CD4-positive, alpha-beta T cell treated with Interleukin-17A for 4 hours (primary cell): ENCODE results near the gene CYB561D2.

Source experiments
- DNase-seq: peaks from one replicate; pipeline ENCODE4 v3.0.0-alpha.2; 2020; ENCODE audit warnings: mixed read lengths

Gene CYB561D2

GRCh38 chr3:50341996-50342650, 8.5 kb upstream of the CYB561D2 start:
- no peak for DNase-seq

DNA sequence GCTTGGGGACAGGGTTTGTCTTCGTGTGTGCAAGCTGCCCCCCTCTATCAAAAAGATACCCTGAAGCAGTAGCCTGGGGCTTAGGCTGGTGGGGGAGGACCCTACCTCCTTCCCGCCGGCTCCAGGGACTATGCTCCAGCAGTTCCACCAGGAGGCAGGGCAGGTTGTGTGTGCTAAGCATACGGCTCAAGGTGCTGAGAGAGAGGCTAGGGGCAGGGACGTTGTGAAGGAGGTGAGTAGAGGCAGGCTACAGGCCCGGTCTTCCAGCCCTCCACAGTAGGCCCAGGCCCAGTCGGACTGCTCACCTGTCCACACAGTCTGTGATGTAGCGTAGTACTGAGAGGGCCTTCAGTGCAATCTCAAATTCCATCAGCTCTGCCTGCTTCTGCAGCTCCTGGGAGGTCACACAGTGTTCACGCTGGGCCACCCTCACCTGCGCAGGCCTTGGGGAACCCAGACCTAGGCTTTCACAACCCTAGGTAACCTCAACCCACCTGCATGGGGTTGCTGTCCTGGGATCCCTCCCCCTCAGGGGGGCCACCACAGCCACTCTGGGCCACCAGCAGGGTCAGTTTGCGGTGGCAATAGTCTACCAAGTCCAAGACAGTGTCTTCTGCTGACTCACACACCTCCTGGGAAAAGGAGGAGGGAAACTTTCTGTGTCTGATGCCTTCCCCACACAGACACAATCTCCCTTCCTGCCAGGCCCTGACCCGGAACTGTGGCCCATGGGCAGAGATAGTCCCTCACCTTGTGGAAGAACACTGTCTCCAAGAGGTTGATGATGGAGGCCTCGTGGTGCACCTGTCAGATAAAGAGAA, 7.6 kb upstream of the CYB561D2 start:
- no peak for DNase-seq

DNA sequence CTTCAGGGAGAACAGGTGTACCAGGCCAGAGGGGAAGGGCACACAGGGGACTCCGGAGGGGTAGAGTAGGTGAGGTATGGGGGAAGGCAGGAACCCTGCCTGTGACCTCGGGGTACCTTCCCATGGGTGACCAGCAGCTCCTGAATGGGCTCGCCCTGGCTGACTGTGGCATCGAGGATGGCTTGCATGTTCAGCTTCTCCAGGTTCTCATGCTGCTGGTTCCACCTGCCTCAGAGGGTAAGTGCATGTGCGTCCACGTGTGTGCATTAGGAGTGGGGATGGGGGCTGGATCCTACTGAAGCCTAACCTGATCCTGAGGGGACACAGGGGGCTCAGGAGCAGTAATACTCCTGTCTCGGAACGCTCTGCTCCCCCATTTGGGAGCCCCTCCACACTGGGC, 5.7 kb upstream of the CYB561D2 start:
- no peak for DNase-seq

- DNase-seq = peak; percentile 85
These were observed 5.0 kb upstream of the CYB561D2 start, which contains the start of gene ZMYND10 for GRCh38 chr3:50345586-50346234. Gene ZMYND10, minus strand, starts transcription at chr3:50345732. Its CDS starts 153 bp downstream, at chr3:50345579.

DNA sequence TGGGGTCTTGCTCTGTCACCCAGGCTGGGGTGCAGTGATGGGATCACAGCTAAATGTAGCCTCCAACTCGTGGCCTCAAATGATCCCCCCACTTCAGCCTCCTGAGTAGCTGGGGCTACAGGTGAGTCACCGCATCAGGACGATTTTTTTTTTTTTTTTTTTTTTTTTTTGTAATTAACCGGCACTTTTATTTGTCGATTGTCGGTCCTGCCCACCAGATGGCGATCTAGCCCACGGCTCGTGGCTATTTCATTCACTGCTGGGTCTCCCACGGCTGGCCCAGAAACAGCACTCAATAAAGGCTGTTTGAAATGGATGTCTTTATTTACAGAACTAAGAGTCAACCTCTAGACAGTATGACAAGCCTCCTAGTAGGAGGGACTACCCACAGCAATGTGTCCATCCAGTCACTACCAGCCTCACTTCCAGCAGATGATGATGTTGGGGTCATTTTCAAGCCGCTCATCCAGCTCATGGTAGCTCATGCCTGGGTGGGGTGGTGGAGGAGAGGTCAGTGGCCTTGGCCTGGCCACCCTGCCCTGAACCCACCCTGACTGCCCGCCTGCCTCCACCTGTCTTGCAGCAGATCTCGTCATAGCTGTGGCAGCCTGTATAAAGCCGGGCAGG, 3.4 kb upstream of the CYB561D2 start:
- peak; percentile 81 for DNase-seq

GRCh38 chr3:50350213-50350526, 492 bp upstream of the CYB561D2 start:
- DNase-seq = no peak

GRCh38 chr3:50351323-50351697, 648 bp downstream of the CYB561D2 start:
- DNase-seq = no peak

DNA sequence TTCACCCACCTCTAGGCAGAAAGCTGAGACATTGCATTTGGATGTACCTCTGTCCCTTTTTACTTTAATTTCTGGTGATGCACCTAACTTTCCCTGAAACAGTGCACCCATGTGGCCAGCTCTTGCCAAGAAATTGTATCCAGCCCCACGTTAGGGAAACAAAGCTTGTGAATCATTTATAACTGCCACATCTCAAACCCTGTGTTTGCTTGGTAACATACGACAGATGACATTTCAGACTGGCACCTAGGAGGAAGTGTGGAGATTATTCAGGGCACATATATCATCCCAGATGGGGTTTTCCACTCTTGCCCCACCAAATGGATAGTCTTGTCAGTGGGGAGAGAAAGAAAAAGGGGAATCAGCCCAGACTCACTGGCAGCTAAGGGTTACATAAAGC, 2.1 kb downstream of the CYB561D2 start:
- DNase-seq = no peak

DNA sequence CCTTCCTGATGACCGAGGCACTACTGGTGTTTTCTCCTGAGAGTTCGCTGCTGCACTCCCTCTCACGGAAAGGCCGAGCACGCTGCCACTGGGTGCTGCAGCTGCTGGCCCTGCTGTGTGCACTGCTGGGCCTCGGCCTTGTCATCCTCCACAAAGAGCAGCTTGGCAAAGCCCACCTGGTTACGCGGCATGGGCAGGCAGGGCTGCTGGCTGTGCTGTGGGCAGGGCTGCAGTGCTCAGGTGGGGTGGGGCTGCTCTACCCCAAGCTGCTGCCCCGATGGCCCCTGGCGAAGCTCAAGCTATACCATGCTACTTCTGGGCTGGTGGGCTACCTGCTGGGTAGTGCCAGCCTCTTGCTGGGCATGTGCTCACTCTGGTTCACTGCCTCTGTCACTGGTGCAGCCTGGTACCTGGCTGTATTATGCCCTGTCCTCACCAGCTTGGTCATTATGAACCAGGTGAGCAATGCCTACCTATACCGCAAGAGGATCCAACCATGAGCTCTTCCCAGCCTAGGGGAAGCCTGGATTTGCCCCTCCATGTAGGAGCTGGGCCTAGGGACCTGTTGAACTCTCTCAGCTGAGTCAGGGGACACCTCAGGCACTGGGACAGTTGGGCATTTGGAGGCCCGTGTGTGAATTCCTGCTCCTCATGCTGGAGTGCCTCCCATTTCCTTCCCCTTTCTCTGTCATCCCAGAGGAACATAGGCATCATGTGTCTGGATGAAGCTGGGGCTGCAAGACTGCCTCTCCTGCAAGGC, 2.8 kb downstream of the CYB561D2 start:
- no peak for DNase-seq

GRCh38 chr3:50354186-50354764, 3.6 kb downstream of the CYB561D2 start:
- DNase-seq = no peak

DNA sequence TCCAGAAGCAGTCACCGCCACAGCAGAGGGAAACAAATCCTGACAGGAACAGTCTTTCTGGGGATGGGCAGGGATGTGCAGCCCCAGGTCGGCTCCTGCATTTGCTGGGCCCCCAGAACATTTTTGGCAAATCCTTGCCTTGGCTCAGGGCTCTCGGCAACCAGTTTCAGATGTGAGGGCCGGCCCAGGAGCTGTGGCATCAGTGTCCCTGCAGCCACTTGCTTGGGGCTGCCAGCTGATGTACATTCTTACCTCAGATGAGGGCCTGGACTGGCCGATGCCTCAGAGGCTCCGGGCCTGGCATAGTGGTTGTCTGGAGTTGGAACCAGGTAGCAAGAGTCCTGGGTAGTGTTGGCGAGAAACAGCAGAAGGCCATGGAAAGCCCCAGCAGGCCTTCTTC, 4.2 kb downstream of the CYB561D2 start:
- DNase-seq = no peak

DNA sequence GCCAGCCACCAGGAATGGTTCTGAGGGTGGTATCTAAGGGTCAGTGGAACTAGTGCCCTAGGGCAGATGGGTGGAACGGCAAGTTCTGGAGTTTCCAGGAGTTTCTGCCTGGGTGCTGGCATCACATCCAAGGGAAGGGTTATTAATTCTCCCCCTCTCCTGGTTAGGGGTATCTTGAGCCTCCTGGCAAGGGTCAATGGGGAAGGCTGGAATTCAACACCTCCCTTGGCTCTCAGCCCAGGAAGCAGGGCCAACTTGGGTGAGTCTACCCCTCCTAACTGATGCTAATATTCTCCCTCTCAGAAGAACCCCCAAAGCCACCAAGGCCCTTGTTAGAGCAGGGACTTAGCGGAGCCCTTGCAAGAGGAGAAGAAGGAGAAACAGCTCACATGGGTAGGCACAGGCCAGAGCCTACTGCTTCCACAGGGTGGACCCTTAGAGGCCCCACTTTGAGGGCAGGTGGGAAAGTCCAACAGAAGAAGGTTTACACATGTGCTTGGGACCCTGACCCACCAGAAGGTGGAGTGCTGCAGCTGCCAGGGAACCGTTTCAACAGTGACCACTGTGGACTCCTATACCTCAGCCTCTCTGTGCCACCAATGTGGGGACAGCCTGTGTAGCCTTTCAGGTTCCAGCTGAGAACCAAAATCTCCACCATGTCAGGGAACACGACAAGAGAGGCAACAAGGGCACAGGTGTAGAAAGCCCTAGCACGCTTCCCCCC, 5.3 kb downstream of the CYB561D2 start:
- DNase-seq = no peak

DNA sequence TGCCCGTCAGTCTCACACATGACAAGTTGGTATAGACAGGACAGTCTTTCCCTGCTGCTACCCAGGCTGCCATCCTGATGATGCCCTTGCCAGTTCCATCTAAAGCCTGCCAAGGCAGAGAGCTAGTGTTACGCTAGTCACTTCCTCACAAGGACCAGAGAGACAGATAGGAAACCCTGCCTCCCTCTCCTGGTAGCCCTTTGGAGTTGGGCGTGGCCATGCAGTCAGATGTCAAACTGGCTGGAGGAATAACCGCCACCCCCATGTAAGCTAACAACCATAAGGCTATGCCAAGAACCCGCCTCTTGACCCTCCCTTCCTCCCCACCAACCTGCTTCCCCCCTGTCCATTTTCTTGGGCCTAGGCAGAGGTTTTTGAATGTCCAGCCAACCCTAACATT, 5.9 kb downstream of the CYB561D2 start:
- DNase-seq = no peak

GRCh38 chr3:50357481-50357880, 6.8 kb downstream of the CYB561D2 start:
- DNase-seq = no peak

DNA sequence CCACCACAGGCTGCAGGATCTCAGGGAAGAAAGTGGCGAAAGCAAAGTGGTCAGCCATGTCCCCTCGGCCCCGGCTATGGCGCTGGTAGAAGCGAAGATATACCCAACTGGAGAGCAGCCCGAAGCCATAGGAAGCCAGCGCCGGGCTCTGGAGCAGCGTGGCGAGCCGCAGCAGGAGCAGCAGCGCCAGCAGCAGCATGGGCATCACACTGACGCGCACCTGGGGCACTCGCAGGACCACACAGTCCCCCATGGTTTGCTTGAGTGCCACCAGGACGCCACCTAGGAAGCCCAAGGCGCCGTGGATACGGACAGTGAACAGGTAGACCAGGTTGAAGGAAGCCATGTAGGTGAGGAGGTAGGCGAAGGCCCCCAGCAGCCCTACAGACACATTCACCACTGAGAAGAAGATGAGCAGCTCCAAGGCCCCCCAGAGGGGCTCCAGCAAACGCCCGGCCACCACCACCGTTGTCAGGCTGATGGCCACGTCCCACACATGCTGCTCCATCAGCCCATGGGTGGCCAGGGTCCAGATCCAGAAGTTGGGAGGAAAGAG, 7.8 kb downstream of the CYB561D2 start:
- DNase-seq = no peak

DNA sequence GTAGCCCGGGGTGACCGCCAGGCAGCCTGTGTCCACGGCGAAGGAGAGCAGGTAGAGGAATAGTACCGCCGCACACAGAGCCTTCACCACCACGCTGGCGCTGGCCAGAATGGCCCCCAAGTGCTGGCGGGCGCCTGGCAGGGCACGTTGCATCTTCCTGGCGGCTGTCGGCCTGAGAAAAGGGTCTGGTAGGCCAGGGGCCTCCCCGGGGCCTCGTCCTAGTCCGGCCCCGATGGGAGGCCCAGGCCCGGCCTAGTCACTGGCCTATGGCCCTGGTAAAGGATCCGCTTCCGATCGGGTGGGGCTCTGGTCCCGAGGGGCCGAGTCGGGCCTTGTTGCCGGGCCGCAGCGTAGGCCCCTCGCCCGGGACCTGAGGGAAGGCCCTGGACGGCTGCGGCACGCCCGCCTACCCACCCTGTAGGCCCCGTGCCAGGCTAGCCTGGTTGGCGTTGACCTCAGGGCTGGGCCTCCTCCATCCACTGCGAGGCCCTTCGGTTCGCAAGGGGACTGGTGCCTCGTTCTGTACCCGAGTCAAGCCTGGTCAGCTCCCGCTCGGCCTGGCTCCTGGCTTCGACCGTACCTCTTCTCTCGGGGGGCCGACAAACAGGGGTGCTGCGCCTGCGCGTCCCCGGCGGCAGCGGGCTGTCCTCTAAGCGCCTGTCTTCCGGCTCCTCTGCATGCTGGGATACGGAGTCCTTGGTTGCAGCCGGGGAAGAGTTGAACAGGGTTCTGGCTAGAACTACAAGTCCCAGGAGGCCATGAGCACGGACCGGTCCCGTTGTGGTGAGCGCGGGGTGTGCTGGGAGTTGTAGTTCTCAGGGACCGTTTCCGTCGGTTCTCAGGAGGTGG, 8.5 kb downstream of the CYB561D2 start, which contains the start of gene TMEM115:
Gene TMEM115, minus strand, starts transcription at position 611 of the 849 bp plus-strand sequence. Its CDS starts 458 bp downstream, at position 153.
- DNase-seq = peak; percentile 96

DNA sequence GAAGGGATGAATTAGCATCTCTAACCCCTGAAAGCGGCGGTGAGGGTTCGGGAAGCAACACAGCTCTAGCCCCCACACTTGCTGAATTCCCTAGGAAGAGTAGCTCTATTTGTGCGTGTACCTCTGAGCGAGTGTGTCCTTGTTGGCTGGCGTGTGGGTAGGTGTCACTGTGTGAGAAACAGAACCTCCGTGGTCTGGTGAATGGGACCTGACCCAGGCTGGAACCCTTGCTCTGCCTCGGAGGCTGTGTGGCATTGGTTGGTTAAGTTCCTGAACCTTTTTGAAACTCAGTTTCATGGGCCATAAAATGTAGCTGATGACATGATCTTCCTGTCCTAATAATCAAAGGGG, 9.1 kb downstream of the CYB561D2 start:
- DNase-seq = no peak

DNA sequence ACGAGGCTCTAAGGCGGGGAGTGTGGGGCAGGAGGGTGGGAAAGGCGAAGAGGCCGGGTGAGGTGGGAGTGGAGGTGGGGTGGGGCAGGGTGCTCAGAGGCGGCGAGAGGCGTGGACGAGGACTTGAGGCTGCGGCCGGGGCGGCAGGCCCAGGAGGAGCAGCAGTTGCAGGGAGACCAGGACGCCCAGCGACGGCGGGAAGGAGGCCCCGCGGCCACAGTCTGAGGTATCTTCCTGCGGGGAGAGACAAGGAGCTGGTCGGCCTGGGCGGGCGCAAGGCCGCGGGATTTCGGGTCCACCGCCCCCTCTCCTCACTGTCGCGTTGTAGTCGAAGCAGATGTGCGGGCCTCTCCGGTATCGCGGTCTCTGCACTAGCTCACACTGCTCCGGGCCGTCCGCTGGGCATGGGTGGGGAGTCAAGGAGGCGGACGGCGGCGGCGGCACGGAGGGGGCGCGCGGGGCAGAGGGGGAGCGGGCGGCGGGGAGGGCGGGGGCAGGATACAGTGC, 14.0 kb downstream of the CYB561D2 start:
- no peak for DNase-seq

DNA sequence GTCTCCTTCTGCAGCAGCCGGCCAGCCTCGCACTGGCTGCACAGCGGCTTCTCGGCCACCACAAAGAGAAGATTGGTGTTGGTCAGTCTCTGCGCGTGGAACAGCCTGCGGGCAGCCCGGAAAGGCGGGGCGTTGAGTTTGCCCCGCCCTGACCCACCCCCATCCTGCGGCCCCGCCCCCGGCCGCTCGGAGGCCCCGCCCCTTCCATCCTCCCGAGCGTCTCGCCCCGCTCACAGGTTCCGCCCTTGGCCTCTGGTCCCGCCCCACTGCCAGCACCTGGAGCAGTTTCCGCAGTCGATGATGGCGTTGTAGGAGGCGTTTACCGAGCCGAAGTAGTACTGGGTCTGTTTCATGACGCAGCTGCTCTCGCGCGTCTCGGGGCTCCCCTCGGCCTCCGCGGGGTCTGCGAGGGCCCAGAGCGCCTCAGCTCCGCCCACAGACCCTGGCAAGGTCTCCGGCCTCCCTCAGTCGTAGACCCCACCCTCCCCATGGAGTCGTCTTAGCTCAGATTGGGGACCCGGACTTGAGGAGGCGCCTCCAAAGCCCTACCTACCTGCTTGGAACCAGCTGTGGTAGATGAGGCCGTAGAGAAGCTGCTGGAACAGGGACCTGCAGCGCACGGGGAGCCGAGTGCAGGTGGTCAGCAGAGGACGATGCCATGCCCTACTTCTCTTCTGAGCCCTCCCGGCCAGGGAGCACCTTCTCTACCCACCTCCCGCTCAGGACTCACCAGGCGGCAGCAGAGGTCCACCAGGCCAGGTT, 14.6 kb downstream of the CYB561D2 start:
- DNase-seq = peak; percentile 97
